ENCODE data around the gene ABHD13. TPM values are rescaled to one million over a fixed set of nuclear protein-coding genes. Genes with fewer than 3 reads are reported as not detected.
"Not testable (repeated sequence)": the region's sequence is repeated elsewhere in the genome, so short reads cannot be mapped to it uniquely, and the experiment has no call there.

The ABHD13 gene
- total RNA-seq, 2 experiments from 2014 or later, result 10.1 to 11.5 TPM

DNA sequence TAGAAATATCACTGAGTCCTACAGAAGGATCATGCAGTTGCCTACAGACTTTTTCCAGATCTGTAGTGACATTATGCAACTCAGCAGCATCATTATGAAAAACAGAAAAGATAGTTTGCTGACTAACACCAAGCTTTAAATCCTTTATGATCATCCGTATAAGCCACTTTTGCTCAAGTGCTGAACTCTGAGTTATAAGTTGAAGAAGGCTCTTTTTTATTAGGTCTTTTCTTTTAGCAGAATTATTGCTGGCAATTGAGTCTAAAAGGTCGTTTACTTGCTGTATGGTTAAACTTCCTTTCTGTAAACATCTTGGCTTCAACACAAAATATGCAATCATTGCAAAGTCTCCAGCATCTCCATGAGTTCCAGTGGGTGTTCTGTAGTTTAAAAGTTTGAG lies 7.6 kb upstream of the ABHD13 start:
- Mint-ChIP-seq H3K4me1 (peaks cover 19% of the 10 kb centered on the region), H3K27me3 (no peaks in the 10 kb centered on the region), H3K36me3 (peaks cover 30% of the 10 kb centered on the region), H3K4me3 (no peak overlapping the region), H3K9me3 (no peaks in the 10 kb centered on the region), H3K27ac (no peak overlapping the region)
- POLR2A ChIA-PET, result no interaction called here
- ATAC-seq (ENCODE audit: low read depth) (no peak), DNase-seq (no peak)

DNA sequence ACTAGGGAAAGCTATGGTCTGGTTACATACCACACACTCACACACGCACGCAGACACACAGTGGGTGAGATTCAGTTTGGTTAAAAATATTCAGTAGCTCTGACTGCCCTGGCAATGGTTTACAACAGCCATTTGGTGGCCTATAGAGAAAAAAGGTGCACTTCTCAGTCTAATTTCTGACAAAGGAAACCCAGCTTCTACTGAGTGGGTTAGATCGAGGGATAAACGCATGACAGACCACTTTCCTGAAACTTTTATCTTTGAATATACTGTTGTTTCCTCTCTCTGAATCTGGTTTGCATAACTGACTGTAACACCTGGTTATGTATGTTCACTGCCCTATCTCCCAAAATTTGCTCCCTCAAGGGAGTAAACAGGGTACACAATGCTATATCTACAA lies 5.3 kb upstream of the ABHD13 start:
- Mint-ChIP-seq H3K9me3 (no peaks in the 10 kb centered on the region), H3K36me3 (peaks cover 28% of the 10 kb centered on the region), H3K27ac (peak overlapping the region; percentile 52), H3K4me1 (peaks cover 23% of the 10 kb centered on the region), H3K27me3 (no peaks in the 10 kb centered on the region), H3K4me3 (peak overlapping the region; percentile 20)
- ATAC-seq (ENCODE audit: low read depth) (no peak), DNase-seq (no peak)
- POLR2A ChIA-PET, result interaction anchor here (1.0 to 2.4 kb wide), 2 partner anchors 57 to 69 kb away, joined by 4 to 8 read pairs; partner anchors contain the start of gene TNFSF13B

DNA sequence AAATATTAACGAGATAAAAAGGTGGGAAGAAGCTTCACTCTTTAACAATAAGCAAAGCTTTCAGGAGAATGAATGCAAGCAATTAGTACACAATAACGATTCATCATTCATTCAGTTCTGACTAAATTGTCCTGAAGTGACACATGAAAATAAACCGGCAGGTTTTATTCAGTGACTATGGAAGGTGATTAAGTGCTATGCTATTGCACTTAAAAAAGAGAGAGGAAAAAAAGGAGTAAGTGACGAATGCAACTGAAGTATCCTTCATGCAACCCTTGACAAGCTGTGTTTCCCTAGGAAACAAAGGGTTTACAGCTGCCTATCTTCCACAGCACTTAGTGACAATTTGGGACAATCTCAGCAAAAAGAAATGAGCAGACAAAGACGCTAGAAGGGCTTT lies 4.2 kb upstream of the ABHD13 start:
- H3K4me3 Mint-ChIP-seq, result peak overlapping the region; percentile 83
- H3K27me3 Mint-ChIP-seq, result no peaks in the 10 kb centered on the region
- peaks cover 23% of the 10 kb centered on the region for H3K4me1 Mint-ChIP-seq
- POLR2A ChIA-PET, result interaction anchor here (2.4 kb wide), 1 partner anchor 56 kb away, joined by 8 read pairs; the partner anchor contains the start of gene TNFSF13B
- no peak for DNase-seq
- peak overlapping the region; percentile 66 for H3K27ac Mint-ChIP-seq
- peaks cover 23% of the 10 kb centered on the region for H3K36me3 Mint-ChIP-seq
- H3K9me3 Mint-ChIP-seq, result no peaks in the 10 kb centered on the region
- ATAC-seq (ENCODE audit: low read depth), result no peak

DNA sequence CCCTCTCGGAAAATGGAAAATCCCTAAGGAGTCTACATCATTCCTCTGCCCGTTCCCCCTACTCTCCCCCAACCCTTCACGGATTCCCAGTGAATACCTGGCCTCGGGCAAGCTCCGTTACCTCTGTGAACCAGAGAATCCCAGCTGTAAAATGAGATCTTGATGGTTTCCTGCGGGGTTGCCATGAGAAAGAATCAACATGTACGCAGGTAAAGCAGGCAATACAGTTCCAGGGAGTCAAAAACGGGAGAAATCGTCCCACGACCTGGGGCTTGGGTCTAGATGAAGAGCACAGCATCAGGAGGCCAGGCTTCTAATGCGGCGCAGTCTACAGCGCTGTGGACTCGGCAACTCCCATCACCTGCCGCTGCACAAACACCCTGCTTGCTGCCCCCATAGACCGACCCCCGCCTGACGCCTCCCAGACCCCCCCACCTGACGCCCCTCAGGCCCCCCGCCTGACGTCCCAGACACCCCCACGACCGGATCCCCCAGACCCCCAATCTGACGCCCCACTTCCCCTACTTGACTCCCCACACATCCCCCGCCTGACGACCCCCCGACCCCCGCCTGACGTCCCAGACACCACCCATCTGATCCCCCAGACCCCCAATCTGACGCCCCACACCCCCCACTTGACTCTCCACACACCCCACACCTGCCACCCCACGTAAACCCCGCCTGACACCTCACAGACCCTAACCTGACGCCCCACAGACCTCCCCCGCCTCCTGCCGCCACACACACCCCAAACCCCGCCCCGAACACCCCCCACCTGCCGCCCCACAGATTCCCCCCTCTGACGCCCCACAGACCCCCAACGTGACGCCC lies 3.5 kb upstream of the ABHD13 start:
- H3K36me3 Mint-ChIP-seq, result peaks cover 17% of the 10 kb centered on the region
- POLR2A ChIA-PET, result interaction anchor here (1.4 to 2.4 kb wide), 2 partner anchors 55 to 56 kb away, joined by 3 to 8 read pairs; partner anchors contain the start of gene TNFSF13B
- H3K4me1 Mint-ChIP-seq, result peaks cover 30% of the 10 kb centered on the region
- no peak for DNase-seq
- ATAC-seq (ENCODE audit: low read depth), result no peak
- H3K27ac Mint-ChIP-seq, result peak overlapping the region; percentile 83
- peak overlapping the region; percentile 83 for H3K4me3 Mint-ChIP-seq
- H3K27me3 Mint-ChIP-seq, result no peaks in the 10 kb centered on the region
- H3K9me3 Mint-ChIP-seq, result no peaks in the 10 kb centered on the region

DNA sequence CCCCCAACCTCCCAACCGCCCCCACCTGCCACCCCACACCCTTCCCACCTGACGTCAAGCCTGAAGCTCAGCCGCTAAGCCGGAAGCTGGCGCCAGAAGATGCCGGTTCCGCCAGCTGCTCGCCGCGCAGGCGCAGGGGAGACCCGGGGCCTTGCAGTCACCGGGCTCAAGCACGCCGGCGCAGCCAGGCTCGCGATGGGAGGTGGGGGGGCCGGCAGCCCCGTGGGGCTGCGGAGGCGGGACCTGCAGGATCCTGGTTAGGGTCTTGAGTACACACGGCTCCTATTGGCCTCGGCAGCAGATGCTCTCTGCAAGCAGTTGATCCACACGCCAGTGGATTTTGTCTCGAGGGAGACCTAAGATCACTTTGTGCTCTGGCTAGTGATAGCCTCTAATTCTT lies 2.8 kb upstream of the ABHD13 start, which contains the start of gene LIG4:
TSS of gene LIG4 (minus strand) at position 101 of the 400 bp plus-strand sequence. CDS start 4,268 bp downstream, outside the sequence.
- ATAC-seq (ENCODE audit: low read depth) (peak; percentile 70), DNase-seq (peak; percentile 91)
- Mint-ChIP-seq H3K27ac (peak within 1 kb of the TSS; percentile 83), H3K9me3 (no peaks in the 10 kb centered on the region), H3K36me3 (peaks cover 10% of the 10 kb centered on the region), H3K27me3 (no peaks in the 10 kb centered on the region), H3K4me1 (peaks cover 38% of the 10 kb centered on the region), H3K4me3 (peak within 1 kb of the TSS; percentile 96)
- POLR2A ChIA-PET, result interaction anchor here (1.4 kb wide), 1 partner anchor 55 kb away, joined by 3 read pairs; no protein-coding TSS in a partner anchor

DNA sequence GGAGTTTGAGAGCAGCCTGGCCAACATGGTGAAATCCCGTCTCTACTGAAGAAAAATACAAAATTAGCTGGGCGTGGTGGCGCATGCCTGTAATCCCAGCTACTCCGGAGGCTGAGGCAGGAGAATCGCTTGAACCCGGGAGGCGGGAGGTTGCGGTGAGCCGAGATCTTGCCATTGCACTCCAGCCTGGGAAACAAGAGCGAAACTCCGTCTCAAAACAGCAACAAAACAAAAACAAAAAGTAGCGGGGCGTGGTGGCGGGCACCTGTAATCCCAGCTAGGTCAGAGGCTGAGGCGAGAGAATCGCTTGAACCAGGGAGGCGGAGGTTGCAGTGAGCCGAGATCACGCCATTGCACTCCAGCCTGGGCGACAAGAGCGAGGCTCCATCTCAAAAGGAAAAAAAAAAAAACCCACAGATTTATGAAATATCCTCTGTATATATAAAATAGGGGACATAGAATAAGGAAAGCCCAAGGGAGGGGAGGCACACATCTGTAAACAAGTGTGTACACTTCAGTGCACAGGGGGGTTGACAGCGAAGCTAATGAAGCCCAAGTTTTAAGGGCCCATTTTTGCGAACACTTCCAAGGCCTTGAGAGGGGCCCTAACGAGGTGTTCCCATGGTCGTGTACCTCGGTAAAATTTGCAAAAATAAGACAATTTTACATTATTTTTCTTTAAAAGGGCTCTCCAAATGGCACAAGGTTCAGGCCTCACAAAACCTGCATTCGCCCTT lies 717 bp upstream of the ABHD13 start:
- not testable (repeated sequence) for ATAC-seq (ENCODE audit: low read depth); H3K36me3 Mint-ChIP-seq; H3K9me3 Mint-ChIP-seq; DNase-seq; H3K27me3 Mint-ChIP-seq
- H3K4me3 Mint-ChIP-seq, result peak overlapping the region; percentile 96
- H3K4me1 Mint-ChIP-seq, result peaks cover 37% of the 10 kb centered on the region
- H3K27ac Mint-ChIP-seq, result peak overlapping the region; percentile 95
- POLR2A ChIA-PET, result interaction anchor here (0.6 to 1.3 kb wide), 2 partner anchors 36 to 52 kb away, joined by 3 to 10 read pairs; partner anchors contain the start of gene TNFSF13B

DNA sequence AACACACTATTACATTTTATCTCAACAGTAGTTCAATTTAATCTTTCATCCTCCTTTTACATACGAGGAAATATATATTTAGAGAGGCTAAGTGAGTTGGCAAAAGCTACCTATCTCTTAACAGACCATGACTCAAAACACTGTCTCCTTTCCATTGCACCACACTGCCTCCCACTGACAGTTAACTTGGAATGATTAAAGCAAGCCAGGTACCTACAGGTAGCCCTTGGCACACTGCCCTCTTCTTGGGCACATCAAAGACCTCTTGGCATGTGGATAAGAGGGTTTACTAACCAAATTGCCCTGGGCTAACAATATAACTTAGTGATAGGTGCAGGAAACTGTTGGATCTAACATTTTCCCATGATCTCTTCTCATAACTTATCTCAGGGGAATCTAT lies 1.8 kb downstream of the ABHD13 start:
- POLR2A ChIA-PET, result no interaction called here
- DNase-seq, result no peak
- Mint-ChIP-seq H3K9me3 (no peaks in the 10 kb centered on the region), H3K4me3 (peak overlapping the region; percentile 96), H3K4me1 (peaks cover 28% of the 10 kb centered on the region), H3K36me3 (no peaks in the 10 kb centered on the region), H3K27ac (no peak overlapping the region), H3K27me3 (no peaks in the 10 kb centered on the region)
- no peak for ATAC-seq (ENCODE audit: low read depth)

DNA sequence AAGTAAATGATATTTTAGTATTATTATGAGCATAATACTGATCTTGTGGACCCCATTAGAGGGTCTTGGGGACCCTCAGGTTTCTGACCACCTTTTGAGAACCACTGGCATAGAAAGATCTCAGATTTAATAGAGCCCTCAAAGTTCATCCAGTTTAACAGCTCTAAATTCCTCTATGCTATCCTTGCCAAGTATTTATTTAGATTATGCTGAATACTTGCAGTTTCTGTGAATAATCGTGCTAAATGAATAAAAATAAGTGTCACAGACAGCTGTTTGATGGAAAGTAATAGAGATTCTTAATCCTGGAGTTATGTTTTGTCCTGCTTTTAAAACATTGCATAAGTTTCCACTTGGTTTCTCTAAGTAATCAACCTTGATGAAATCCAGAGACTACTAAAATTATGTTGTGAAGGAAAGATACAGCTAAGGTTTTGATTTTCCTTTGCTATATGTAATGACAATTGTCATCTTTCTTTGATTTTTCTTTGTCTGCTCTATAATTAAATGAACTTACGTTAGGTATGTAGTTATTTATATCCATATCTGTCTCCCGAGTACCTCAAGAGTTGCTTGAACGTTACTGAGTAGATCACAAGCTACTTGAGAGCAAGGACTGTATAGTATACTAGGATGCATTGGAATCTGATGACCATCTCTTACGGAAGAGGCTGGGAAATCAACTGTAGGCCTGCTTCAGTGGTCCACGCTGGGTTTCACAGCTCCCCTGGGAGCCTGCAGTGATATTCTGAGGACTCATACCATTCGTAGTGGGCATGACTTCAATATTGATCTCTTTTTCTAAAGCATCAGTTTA lies 5.7 kb downstream of the ABHD13 start:
- no peaks in the 10 kb centered on the region for H3K9me3 Mint-ChIP-seq
- no peak for DNase-seq
- H3K36me3 Mint-ChIP-seq, result no peaks in the 10 kb centered on the region
- ATAC-seq (ENCODE audit: low read depth), result no peak
- no peak overlapping the region for H3K27ac Mint-ChIP-seq
- peaks cover 39% of the 10 kb centered on the region for H3K4me1 Mint-ChIP-seq
- POLR2A ChIA-PET, result interaction anchor here (0.6 kb wide), 1 partner anchor 46 kb away, joined by 3 read pairs; the partner anchor contains the start of gene TNFSF13B
- H3K4me3 Mint-ChIP-seq, result no peak overlapping the region
- no peaks in the 10 kb centered on the region for H3K27me3 Mint-ChIP-seq

DNA sequence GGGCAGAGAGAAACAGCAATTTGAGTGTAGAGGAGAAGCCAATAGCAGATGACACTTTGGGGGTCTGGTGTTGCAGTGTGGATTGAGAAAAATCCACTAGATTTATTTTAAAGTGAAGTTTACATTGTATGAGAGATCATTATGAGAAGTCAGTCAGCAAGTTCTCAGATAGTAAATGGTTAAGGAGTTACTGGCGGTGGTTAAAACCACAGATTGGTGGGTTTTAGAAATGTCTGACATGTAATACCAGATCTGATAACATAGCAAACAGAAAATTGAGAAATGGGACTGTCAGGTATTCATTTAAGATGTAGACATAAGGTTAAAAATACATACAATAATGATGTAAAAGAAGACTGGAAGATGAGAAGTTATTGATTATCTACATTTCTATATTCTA lies 7.2 kb downstream of the ABHD13 start:
- POLR2A ChIA-PET, result no interaction called here
- no peak overlapping the region for H3K27ac Mint-ChIP-seq
- ATAC-seq (ENCODE audit: low read depth) (peak; percentile 64), DNase-seq (no peak)
- H3K27me3 Mint-ChIP-seq, result no peaks in the 10 kb centered on the region
- no peaks in the 10 kb centered on the region for H3K9me3 Mint-ChIP-seq
- peaks cover 25% of the 10 kb centered on the region for H3K4me1 Mint-ChIP-seq
- peak overlapping the region; percentile 41 for H3K4me3 Mint-ChIP-seq
- H3K36me3 Mint-ChIP-seq, result no peaks in the 10 kb centered on the region

DNA sequence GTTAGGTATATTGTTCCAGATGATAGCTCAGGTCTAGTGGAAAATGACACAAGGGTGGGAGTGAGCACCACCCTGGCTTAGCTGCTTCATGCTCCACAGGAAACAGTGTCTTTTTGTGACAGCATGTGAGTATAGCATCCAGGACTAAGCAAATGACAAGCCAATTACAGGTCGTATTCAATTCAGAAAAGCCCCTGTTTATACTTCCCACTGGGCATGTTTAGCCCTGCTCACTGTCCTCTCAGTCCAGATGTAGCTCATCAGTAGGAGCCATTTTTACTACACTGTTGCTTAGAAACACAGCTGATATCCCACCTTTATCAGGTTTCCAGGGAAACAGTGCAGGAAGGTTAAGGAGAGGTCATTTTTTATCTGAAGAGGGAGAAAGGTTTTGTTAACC lies 8.0 kb downstream of the ABHD13 start:
- H3K27me3 Mint-ChIP-seq, result no peaks in the 10 kb centered on the region
- peaks cover 23% of the 10 kb centered on the region for H3K4me1 Mint-ChIP-seq
- POLR2A ChIA-PET, result no interaction called here
- DNase-seq (no peak), ATAC-seq (ENCODE audit: low read depth) (peak; percentile 64)
- H3K36me3 Mint-ChIP-seq, result no peaks in the 10 kb centered on the region
- no peaks in the 10 kb centered on the region for H3K9me3 Mint-ChIP-seq
- no peak overlapping the region for H3K4me3 Mint-ChIP-seq
- no peak overlapping the region for H3K27ac Mint-ChIP-seq

DNA sequence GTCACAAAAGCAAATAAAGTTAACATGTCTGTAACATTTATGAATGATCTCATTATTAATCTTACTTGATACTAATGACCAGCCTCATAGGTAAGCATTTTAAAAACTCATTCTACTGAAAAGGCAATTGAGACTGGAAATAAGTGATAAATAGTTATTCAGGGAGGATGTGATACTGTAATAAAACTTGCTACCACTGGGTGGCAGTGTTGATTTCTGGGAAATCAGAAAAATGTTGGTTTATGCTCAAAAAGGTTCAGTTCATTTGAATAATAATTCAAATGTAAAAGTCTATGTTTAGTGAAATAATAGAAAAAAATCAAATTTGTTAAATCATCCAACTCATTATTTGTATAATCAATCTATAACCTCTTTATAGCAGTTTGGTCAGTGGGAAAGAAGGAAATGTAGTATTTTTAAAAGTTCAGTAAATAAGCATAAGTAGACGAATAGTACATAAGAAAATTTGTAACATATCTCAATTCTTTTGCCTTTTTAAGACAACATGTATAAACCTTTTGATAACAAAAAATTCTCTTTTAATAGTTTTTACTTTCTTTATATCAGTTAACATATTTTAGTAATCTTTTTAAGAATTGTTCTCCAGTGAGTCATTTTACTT lies 9.6 kb downstream of the ABHD13 start:
- ATAC-seq (ENCODE audit: low read depth), result no peak

DNA sequence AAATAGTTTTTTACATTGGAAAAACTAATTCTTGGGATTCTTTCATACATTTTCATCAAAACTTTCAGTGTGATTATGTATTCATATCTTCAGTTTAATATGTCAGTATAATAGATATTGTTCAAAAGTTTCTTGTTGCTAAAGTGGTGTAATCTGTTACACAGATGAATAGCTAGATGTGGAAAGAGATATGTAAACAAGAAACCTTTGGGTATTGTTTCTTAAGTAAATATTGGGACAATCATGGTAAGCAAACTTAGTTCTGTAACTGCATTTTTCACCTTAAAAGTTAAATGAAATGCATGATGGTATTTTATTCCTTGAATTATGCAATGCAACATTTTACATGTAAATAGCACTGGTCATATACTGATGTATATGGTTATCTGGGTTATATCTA lies 12.2 kb downstream of the ABHD13 start:
- DNase-seq (no peak), ATAC-seq (ENCODE audit: low read depth) (no peak)
- Mint-ChIP-seq H3K36me3 (peaks cover 2% of the 10 kb centered on the region), H3K27me3 (no peaks in the 10 kb centered on the region), H3K4me3 (no peak overlapping the region), H3K9me3 (no peaks in the 10 kb centered on the region), H3K27ac (no peak overlapping the region), H3K4me1 (peaks cover 15% of the 10 kb centered on the region)
- POLR2A ChIA-PET, result no interaction called here

More for the DNA sequence above, 9.6 kb downstream of the ABHD13 start:
- H3K36me3 Mint-ChIP-seq, result no peaks in the 10 kb centered on the region
- POLR2A ChIA-PET, result no interaction called here
- H3K4me3 Mint-ChIP-seq, result no peak overlapping the region
- H3K27ac Mint-ChIP-seq, result no peak overlapping the region
- H3K9me3 Mint-ChIP-seq, result no peaks in the 10 kb centered on the region
- peaks cover 23% of the 10 kb centered on the region for H3K4me1 Mint-ChIP-seq
- no peak for DNase-seq
- H3K27me3 Mint-ChIP-seq, result no peaks in the 10 kb centered on the region
